ENCODE results near the gene EXOC4. TPM values are rescaled to one million over a fixed set of nuclear protein-coding genes. Genes with fewer than 3 reads are reported as not detected.
"Not testable (repeated sequence)": the region's sequence is repeated elsewhere in the genome, so short reads cannot be mapped to it uniquely, and the experiment has no call there.

Gene EXOC4
- total RNA-seq, 4 donors from 2014 or later = 30.7 to 62.4 (median 40.4) TPM

DNA sequence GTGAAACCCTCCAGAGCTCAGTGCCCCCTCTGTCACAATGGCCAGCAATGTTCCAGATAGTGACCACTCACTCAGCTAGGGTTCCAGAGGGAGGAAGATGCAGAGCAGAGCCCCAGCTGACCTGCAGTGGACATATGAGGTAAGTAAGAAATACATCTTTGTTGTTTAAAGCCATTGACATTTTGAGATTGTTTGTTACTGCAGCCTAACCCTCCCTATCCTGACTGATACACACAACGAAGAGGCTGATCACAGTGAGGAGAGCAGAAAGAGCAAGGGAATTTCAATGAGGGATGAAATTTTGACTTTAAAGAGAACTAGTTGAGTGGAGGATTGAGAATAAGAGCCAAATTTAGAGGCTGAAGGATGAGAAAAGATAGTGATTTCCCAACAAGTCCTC is 822.9 kb downstream of the EXOC4 start:
- TF ChIP-seq, protein P1, sequence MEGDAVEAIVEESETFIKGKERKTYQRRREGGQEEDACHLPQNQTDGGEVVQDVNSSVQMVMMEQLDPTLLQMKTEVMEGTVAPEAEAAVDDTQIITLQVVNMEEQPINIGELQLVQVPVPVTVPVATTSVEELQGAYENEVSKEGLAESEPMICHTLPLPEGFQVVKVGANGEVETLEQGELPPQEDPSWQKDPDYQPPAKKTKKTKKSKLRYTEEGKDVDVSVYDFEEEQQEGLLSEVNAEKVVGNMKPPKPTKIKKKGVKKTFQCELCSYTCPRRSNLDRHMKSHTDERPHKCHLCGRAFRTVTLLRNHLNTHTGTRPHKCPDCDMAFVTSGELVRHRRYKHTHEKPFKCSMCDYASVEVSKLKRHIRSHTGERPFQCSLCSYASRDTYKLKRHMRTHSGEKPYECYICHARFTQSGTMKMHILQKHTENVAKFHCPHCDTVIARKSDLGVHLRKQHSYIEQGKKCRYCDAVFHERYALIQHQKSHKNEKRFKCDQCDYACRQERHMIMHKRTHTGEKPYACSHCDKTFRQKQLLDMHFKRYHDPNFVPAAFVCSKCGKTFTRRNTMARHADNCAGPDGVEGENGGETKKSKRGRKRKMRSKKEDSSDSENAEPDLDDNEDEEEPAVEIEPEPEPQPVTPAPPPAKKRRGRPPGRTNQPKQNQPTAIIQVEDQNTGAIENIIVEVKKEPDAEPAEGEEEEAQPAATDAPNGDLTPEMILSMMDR (IDR thresholded peaks at IDR 0.05) = no peak
- TF ChIP-seq POLR2A (IDR thresholded peaks at IDR 0.05) = no peak
- WGBS, 2 donors = 44 to 91% methylated on average over 1 of the region's 1 CpG

DNA sequence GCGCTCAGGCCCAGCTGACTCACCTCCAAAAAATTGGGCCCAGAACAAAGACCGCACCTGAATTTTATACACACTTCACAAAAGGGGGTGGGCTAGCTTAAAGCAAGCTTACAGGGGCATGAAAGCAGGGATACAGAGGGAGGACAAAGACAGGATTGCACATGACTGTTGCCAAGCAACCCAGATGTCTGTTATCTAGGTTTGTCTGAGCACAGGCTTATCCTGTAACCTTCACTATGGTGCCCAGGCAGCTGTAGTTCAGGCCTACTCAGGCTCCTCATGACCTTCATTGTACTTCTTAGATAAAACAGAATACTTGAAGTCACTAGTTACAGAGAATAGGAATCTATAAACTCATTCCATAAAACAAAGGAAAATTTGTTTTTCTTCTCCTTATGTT is 824.7 kb downstream of the EXOC4 start:
- H3K36me3 ChIP-seq = peaks cover 0 to 13% (median 0%) of the 10 kb centered on the region in 3 donors
- H3K4me1 ChIP-seq; H3K9me3 ChIP-seq; H3K27me3 ChIP-seq; H3K27ac ChIP-seq; DNase-seq; intact Hi-C loops (cut with DNase I); H3K4me3 ChIP-seq: not testable (repeated sequence)
- WGBS, 2 donors = 76 to 88% methylated on average over 2 of the region's 2 CpGs

More for the DNA sequence above, 822.9 kb downstream of the EXOC4 start:
- Histone ChIP-seq H3K4me3 (no peak overlapping the region), H3K27me3 (no peaks in the 10 kb centered on the region), H3K4me1 (no peaks in the 10 kb centered on the region), H3K9me3 (no peaks in the 10 kb centered on the region), H3K27ac (no peak overlapping the region), H3K36me3 (peaks cover 0 to 13% (median 0%) of the 10 kb centered on the region in 3 donors)
- intact Hi-C loops (cut with DNase I) = no loop called here
- DNase-seq = no peak

GRCh38 chr7:134078991-134079390 is 826.1 kb downstream of the EXOC4 start:
- 46 to 54% methylated on average over 2 of the region's 2 CpGs for WGBS, 2 donors
- H3K36me3 ChIP-seq = peaks cover 0 to 9% (median 0%) of the 10 kb centered on the region in 3 donors
- H3K9me3 ChIP-seq = no peaks in the 10 kb centered on the region
- H3K27me3 ChIP-seq = no peaks in the 10 kb centered on the region
- H3K4me3 ChIP-seq = no peak overlapping the region
- no peak for DNase-seq
- TF ChIP-seq, protein P1 (IDR thresholded peaks at IDR 0.05) = no peak
- TF ChIP-seq POLR2A (IDR thresholded peaks at IDR 0.05) = no peak
- intact Hi-C loops (cut with DNase I) = no loop called here
- H3K4me1 ChIP-seq = no peaks in the 10 kb centered on the region
- H3K27ac ChIP-seq = no peak overlapping the region

DNA sequence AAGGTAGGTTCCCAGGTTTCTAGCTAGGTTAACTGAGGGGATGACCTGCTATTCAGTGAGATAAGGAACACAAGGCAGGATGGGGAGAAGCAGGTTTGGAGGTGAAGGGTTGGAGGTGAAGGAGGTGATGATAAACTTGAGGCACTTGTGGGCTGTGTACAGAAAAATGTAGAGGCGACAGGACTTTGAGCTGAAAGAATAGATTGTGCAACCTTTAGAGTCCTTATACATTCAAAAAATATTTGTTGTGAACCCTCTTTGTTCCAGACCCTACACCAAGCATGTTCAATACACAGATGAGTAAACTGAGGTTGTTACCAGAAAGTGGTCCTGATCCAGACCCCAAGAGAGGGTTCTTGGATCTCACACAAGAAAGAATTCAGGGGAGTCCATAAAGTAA is 828.8 kb downstream of the EXOC4 start:
- Histone ChIP-seq H3K9me3 (no peaks in the 10 kb centered on the region), H3K4me1 (no peaks in the 10 kb centered on the region), H3K4me3 (no peak overlapping the region), H3K27ac (no peak overlapping the region), H3K27me3 (no peaks in the 10 kb centered on the region), H3K36me3 (no peaks in the 10 kb centered on the region)
- no peak for DNase-seq
- intact Hi-C loops (cut with DNase I) = no loop called here
- TF ChIP-seq POLR2A (IDR thresholded peaks at IDR 0.05) = no peak
- TF ChIP-seq, protein P1 (IDR thresholded peaks at IDR 0.05) = no peak
- WGBS, 2 donors = 94 to 96% methylated on average over 1 of the region's 1 CpG

DNA sequence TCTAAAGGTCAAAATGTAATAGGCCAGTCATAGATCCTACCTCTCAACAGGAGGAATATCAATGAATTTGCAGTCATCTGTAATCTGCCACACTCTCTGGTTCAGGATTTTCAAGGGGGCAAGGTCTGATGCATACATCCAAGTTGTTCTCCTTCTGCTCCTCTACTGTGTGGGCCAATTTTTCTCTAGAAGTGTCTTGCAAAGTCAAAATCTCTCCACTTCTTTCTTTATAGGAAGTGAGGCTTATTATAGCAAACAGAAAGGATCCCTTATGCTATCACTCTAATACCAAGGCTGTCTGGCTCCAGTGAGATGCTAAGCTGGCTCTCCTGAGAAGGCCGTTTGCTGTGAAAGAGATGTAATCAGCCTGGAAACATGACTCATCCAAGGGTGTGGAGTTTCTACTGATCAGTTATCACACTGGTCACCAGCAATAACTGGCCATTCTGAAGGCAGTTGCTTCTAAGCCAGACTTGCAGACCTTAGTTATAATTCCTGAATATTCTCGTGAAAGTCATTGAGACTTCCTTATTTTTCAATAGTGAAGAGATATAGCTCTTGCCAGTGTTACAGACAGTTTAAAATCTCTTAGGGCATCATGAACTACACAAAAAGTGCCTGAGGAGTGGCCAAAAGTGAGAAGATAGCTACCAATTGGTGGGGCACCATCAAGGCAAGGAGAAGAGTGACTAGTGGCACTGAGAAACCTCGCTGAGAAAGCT is 831.0 kb downstream of the EXOC4 start:
- no peak for DNase-seq
- Histone ChIP-seq H3K36me3 (no peaks in the 10 kb centered on the region), H3K27me3 (no peaks in the 10 kb centered on the region), H3K9me3 (peaks cover 0 to 18% (median 0%) of the 10 kb centered on the region in 3 donors), H3K4me3 (no peak overlapping the region), H3K4me1 (no peaks in the 10 kb centered on the region), H3K27ac (peak overlapping the region in 1 of 4 donors; percentile 25)
- 67 to 71% methylated on average over 3 of the region's 3 CpGs for WGBS, 2 donors
- TF ChIP-seq, protein P1 (IDR thresholded peaks at IDR 0.05) = no peak
- TF ChIP-seq POLR2A (IDR thresholded peaks at IDR 0.05) = no peak
- intact Hi-C loops (cut with DNase I) = no loop called here
